AG04450 (cell line): ENCODE results near the gene SCFD1. TPM values are rescaled to one million over a fixed set of nuclear protein-coding genes. Genes with fewer than 3 reads are reported as not detected.

Experiments used
- CTCF ChIA-PET: fragments of 300-600, 350-600 bp; formaldehyde crosslinking; extraction: SDS; loops from one replicate; lab custom pipeline; 2022; ENCODE audit warnings: antibody characterized with exemption, inconsistent platforms; lab: Charles Lee
- POLR2A ChIA-PET: fragments of 350-600 bp; formaldehyde crosslinking; extraction: SDS; loops from one replicate; lab custom pipeline; 2021; ENCODE audit warnings: antibody characterized with exemption, inconsistent platforms; lab: Yijun Ruan, JAX
- DNase-seq: peaks from one replicate; pipeline ENCODE4 v3.0.0-alpha.2; 2011; ENCODE audit warnings: low read depth, low spot score
- H3K27ac ChIP-seq: one replicate; pipeline ENCODE4 v1.5.1; 2012; ENCODE audit warnings: low read depth, low read length, control low read depth
- H3K27me3 ChIP-seq: one replicate; pipeline ENCODE4 v1.6.0; 2012; ENCODE audit warnings: low read length; ENCODE audit not compliant: control insufficient read depth, insufficient read depth
- H3K4me3 ChIP-seq: 2 replicates; pipeline ENCODE4 v1.5.1; 2011; ENCODE audit warnings: mild to moderate bottlenecking, low read depth, low read length, control low read depth
- H3K9me3 ChIP-seq: 2 replicates; pipeline ENCODE4 v1.5.1; 2012; ENCODE audit warnings: low read length; ENCODE audit not compliant: control insufficient read depth, insufficient read depth
- CTCF ChIP-seq: IDR thresholded peaks from 2 replicates; pipeline ENCODE4 v1.5.1; 2011; ENCODE audit warnings: low read depth, low read length, control low read depth, inconsistent platforms
- polyA plus RNA-seq: library from polyadenylated mRNA; depleted of rRNA; stranded (reverse); fragments of >200 nt; gene quantifications from 2 replicates; pipeline ENCODE4 v1.2.3, GENCODE V29; 2011

SCFD1 gene
- polyA plus RNA-seq, 1 experiment: 160 TPM

- no peak overlapping the region for H3K27ac ChIP-seq
- H3K9me3 ChIP-seq: no peaks in the 10 kb centered on the region
- TF ChIP-seq CTCF: no peak
- H3K4me3 ChIP-seq: no peak overlapping the region
- no peaks in the 10 kb centered on the region for H3K27me3 ChIP-seq
- ChIA-PET CTCF (interaction anchor here (1.2 kb wide), 1 partner anchor 51 kb away, joined by 5 read pairs; no protein-coding TSS in a partner anchor), POLR2A (no interaction called here)
- no peak for DNase-seq
Measured at GRCh38 chr14:30709201-30709600, 87.1 kb downstream of the SCFD1 start.

GRCh38 chr14:30710876-30711275 lies 88.8 kb downstream of the SCFD1 start:
- ChIA-PET CTCF (no interaction called here), POLR2A (no interaction called here)
- no peaks in the 10 kb centered on the region for H3K9me3 ChIP-seq
- no peak for TF ChIP-seq CTCF
- H3K27me3 ChIP-seq: no peaks in the 10 kb centered on the region
- H3K27ac ChIP-seq: no peak overlapping the region
- H3K4me3 ChIP-seq: no peak overlapping the region
- no peak for DNase-seq

- no peaks in the 10 kb centered on the region for H3K27me3 ChIP-seq
- no peak overlapping the region for H3K4me3 ChIP-seq
- no peaks in the 10 kb centered on the region for H3K9me3 ChIP-seq
- no peak overlapping the region for H3K27ac ChIP-seq
- TF ChIP-seq CTCF: no peak
- ChIA-PET POLR2A (interaction anchor here (0.6 kb wide), 1 partner anchor 71 kb away, joined by 5 read pairs; no protein-coding TSS in a partner anchor), CTCF (no interaction called here)
- no peak for DNase-seq
Measured at GRCh38 chr14:30719137-30719536, 97.0 kb downstream of the SCFD1 start.

GRCh38 chr14:30725763-30726162 lies 103.6 kb downstream of the SCFD1 start:
- H3K9me3 ChIP-seq: no peaks in the 10 kb centered on the region
- H3K4me3 ChIP-seq: no peak overlapping the region
- no peaks in the 10 kb centered on the region for H3K27me3 ChIP-seq
- no peak for DNase-seq
- no peak overlapping the region for H3K27ac ChIP-seq
- no peak for TF ChIP-seq CTCF
- ChIA-PET POLR2A (no interaction called here), CTCF (no interaction called here)

DNA sequence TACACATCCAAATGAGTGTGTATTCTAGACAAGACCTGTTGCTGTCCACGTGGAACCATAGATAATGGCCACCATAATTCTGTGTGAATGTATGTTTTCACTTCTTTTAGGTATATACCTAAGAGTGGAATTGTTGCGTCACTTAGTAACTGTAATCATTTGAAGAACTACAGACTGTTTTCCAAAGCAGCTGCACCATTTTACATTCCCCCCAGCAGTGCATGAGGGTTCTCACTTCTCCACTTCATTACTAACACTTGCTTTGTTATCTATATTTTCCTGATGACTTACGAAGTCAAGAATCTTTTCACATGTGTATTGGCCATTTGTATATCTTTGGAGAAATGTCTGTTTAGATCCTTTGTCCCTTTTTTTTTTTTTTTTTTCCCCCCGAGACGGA lies 106.4 kb downstream of the SCFD1 start:
- no peaks in the 10 kb centered on the region for H3K9me3 ChIP-seq
- no peak for DNase-seq
- no peak overlapping the region for H3K4me3 ChIP-seq
- H3K27ac ChIP-seq: no peak overlapping the region
- no peak for TF ChIP-seq CTCF
- ChIA-PET POLR2A (no interaction called here), CTCF (no interaction called here)
- H3K27me3 ChIP-seq: no peaks in the 10 kb centered on the region
